ENCODE data around the gene PRSS57. TPM values are rescaled to one million over a fixed set of nuclear protein-coding genes. Genes with fewer than 3 reads are reported as not detected.

Gene PRSS57
- total RNA-seq, 1 donor from 2014 or later, result not detected

DNA sequence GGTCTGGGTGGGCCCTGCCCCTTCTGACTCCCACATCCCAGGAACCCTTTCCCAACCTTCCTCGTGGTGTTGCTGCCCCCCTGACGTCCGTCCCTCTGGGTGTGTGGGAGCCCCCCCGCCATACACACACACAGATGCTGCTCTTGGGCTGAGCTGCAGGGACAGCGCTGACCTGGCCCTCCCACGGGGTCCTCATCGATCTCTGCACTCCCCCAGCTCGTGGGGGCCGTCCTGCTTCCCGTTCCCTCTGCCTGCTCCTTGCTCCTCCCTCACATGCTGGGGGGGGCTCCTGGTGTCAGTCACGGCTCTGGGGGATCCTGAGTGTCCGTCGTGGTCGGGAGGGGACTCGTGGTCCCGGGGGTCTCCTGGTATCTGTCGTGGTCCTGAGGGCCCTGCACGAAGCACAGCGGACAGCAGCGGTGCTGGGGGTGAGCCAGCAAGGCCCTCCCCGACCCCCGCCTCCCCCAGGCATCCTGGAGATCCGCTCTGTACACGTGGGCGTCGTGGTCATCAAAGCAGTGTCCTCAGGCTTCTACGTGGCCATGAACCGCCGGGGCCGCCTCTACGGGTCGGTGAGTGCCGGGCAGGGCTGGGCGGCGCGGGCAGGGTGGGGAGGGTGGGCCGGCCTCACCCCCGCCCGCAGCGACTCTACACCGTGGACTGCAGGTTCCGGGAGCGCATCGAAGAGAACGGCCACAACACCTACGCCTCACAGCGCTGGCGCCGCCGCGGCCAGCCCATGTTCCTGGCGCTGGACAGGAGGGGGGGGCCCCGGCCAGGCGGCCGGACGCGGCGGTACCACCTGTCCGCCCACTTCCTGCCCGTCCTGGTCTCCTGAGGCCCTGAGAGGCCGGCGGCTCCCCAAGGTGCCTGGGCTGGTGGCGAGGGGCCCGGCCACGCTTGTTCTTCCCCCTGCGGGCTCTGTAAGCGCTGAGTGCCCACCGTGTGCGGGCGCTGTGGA is 52.2 kb downstream of the PRSS57 start:
- peaks cover 13% of the 10 kb centered on the region for H3K4me1 ChIP-seq
- H3K9me3 ChIP-seq, result no peaks in the 10 kb centered on the region
- H3K36me3 ChIP-seq, result peaks cover 32% of the 10 kb centered on the region
- H3K4me3 ChIP-seq, result no peak overlapping the region
- H3K27ac ChIP-seq, result no peak overlapping the region
- no peak for ATAC-seq
- DNase-seq, result no peak
- TF ChIP-seq, protein P1, sequence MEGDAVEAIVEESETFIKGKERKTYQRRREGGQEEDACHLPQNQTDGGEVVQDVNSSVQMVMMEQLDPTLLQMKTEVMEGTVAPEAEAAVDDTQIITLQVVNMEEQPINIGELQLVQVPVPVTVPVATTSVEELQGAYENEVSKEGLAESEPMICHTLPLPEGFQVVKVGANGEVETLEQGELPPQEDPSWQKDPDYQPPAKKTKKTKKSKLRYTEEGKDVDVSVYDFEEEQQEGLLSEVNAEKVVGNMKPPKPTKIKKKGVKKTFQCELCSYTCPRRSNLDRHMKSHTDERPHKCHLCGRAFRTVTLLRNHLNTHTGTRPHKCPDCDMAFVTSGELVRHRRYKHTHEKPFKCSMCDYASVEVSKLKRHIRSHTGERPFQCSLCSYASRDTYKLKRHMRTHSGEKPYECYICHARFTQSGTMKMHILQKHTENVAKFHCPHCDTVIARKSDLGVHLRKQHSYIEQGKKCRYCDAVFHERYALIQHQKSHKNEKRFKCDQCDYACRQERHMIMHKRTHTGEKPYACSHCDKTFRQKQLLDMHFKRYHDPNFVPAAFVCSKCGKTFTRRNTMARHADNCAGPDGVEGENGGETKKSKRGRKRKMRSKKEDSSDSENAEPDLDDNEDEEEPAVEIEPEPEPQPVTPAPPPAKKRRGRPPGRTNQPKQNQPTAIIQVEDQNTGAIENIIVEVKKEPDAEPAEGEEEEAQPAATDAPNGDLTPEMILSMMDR (IDR thresholded peaks at IDR 0.05), result no peak
- no peaks in the 10 kb centered on the region for H3K27me3 ChIP-seq (ENCODE audit: low read depth)
- intact Hi-C loops (cut with DNase I), result no loop called here

DNA sequence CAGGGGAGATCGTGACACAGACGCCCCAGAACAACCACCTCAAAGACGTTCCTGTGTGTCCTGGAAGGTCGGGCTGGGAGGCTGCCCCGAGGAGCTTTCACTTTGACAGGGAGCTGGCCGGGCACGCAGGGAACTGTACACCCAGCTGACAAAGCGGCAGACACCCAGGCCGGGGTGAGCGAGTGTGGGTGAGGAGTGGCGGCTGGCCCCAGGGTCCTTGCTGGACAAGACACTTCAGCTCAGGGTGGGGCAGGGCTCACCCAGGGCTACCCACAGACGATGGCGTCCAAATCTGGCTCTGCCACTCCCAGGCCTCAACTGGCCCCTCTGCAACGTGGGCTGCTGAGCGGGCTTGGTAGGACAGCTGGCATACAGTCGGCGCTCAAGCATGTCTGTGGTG is 53.5 kb downstream of the PRSS57 start:
- no peak for DNase-seq
- intact Hi-C loops (cut with DNase I), result no loop called here
- no peak overlapping the region for H3K4me3 ChIP-seq

DNA sequence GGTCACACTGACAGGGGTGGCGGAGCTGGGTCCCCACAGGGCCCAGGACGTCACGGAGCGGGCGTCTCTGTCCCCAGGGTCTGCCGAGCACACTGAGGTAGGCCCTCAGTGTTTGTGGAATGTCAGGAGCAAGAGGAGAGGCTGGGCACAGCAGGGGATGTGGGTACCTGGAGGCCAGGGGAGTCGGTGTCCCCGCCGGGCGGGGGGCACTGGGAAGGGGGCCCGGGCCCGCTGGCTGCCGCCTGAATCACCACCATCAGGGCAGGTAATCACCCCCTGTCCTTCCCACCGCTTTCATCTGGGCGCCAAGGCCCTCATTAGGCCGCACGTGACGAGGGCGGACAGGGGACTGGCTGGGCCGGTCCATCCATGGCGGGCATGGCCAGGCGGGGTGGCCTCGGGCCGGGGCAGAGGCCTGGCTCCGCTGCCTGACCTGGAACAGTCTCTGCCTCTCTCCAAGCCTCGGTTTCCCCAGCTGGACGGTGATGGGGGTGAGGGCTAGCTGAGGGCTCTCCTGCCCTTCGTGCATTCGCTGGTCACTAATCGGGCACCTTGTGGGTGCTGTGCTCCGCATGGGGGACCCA is 54.6 kb downstream of the PRSS57 start:
- ATAC-seq (no peak), DNase-seq (no peak)
- TF ChIP-seq, protein P1 (IDR thresholded peaks at IDR 0.05), result no peak
- Histone ChIP-seq H3K27me3 (ENCODE audit: low read depth) (no peaks in the 10 kb centered on the region), H3K9me3 (no peaks in the 10 kb centered on the region), H3K36me3 (peaks cover 9% of the 10 kb centered on the region), H3K4me3 (no peak overlapping the region), H3K27ac (no peak overlapping the region), H3K4me1 (peaks cover 13% of the 10 kb centered on the region)
- intact Hi-C loops (cut with DNase I), result no loop called here

More for the DNA sequence above, 53.5 kb downstream of the PRSS57 start:
- Histone ChIP-seq H3K4me1 (peaks cover 13% of the 10 kb centered on the region), H3K27me3 (ENCODE audit: low read depth) (no peaks in the 10 kb centered on the region), H3K9me3 (no peaks in the 10 kb centered on the region), H3K36me3 (peaks cover 19% of the 10 kb centered on the region), H3K27ac (no peak overlapping the region)
- TF ChIP-seq, protein P1 (IDR thresholded peaks at IDR 0.05), result no peak
- no peak for ATAC-seq

DNA sequence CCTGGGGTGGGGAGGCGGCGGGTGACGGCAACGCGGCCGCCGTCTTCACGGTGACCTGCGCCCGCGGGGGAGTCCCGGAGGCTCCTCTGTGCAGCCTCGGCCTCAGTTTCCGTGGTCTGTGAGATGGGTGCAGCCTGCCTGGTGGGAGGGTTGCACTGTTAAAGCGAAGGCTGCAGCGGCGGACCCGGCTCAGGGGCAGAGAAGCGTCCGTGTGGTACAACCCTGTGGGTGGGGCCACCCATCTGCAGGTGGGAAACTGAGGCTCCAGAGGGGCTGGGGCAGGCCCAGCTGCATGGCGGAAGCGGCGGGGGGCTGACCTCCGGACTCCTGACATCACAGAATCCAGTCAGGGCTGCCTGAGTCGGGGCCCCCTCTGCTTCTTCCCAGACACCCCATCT is 55.1 kb downstream of the PRSS57 start:
- H3K4me1 ChIP-seq, result peaks cover 13% of the 10 kb centered on the region
- TF ChIP-seq, protein P1 (IDR thresholded peaks at IDR 0.05), result no peak
- no peak overlapping the region for H3K27ac ChIP-seq
- no peaks in the 10 kb centered on the region for H3K9me3 ChIP-seq
- intact Hi-C loops (cut with DNase I), result no loop called here
- H3K36me3 ChIP-seq, result peaks cover 7% of the 10 kb centered on the region
- H3K27me3 ChIP-seq (ENCODE audit: low read depth), result no peaks in the 10 kb centered on the region
- peak overlapping the region; percentile 50 for H3K4me3 ChIP-seq
- no peak for ATAC-seq
- no peak for DNase-seq

DNA sequence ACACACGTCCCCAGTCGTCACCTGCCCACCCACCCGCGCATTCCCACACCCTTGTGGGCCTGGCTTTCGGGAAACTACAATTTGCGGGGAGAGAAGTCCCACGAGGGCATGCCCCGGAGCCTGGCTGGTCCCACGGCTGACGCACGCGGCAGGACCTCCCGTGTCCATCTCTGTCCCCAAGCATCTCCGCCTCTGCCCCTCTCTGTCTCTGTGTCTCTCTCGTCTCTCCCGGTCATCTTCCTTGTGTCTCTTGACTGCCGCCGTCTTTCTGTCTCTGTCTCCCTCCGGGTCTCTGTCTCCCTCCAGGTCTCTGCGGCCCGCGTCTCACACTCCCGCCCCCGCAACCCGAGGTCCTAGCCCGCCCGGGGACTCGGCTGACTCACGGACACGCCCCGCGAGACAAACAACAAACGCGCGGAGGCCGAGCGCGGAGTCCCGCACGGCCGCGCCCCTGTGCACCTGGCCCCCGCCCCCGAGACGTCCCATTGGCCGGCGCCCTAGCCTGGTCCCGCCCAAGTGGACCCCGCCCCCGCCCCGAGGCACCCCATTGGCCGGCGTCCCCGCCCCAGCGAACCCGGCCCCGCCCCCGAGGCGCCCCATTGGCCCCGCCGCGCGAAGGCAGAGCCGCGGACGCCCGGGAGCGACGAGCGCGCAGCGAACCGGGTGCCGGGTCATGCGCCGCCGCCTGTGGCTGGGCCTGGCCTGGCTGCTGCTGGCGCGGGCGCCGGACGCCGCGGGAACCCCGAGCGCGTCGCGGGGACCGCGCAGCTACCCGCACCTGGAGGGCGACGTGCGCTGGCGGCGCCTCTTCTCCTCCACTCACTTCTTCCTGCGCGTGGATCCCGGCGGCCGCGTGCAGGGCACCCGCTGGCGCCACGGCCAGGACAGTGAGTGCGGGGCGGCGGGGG is 55.7 kb downstream of the PRSS57 start, which contains the start of gene FGF22:
FGF22 (plus strand) TSS at position 627 of the 908 bp plus-strand sequence; CDS start at position 674, 47 bp downstream.
- intact Hi-C loops (cut with DNase I), result no loop called here
- no peak within 1 kb of the TSS for H3K27ac ChIP-seq

More for the DNA sequence above, 55.7 kb downstream of the PRSS57 start, which contains the start of gene FGF22:
- TF ChIP-seq, protein P1 (IDR thresholded peaks at IDR 0.05), result no peak
- Histone ChIP-seq H3K4me3 (peak within 1 kb of the TSS; percentile 50), H3K36me3 (peaks cover under 1% of the 10 kb centered on the region), H3K4me1 (peaks cover 18% of the 10 kb centered on the region), H3K27me3 (ENCODE audit: low read depth) (no peaks in the 10 kb centered on the region), H3K9me3 (no peaks in the 10 kb centered on the region)
- DNase-seq (peak; percentile 93), ATAC-seq (peak; percentile 94 to 95)
